ENCODE measurements around the gene PIGB.

DNA sequence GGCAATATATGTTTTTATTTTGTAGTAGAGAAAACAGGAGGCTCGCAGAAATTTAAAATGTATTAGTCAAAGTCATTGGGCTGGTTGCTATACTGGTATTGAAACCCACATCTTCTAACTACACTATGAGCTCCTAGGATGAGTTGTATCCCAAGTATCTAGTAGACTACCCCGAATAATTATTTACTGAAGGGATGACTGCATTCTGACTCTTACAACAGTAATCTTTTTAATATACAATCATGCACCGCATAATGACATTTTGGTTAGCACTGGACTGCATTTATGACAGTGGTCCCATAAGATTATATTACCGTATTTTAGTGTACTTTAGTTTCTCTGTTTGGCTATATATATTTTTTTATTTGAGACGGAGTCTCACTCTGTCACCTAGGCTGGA, 15.3 kb downstream of the PIGB start:
- no peak for TF ChIP-seq POLR2A (IDR thresholded peaks at IDR 0.05; ENCODE audit: low read length)
- no peak for TF ChIP-seq GATA1 (IDR thresholded peaks at IDR 0.05; ENCODE audit: low read depth, low read length)
